ENCODE data around the gene GNG12.

GNG12 gene

GRCh38 chr1:67831850-67832513 lies 1.3 kb downstream of the GNG12 start:
- 0 out of 2 replicates have a peak, but pooled peaks cover 11% of the 10 kb centered on the region for H4K20me1 ChIP-seq
- peaks cover 40% of the 10 kb centered on the region for H3K4me1 ChIP-seq
- H3K36me3 ChIP-seq: no peaks in the 10 kb centered on the region
- peak overlapping the region; percentile 79 for H3K4me3 ChIP-seq
- H3K27ac ChIP-seq: 0 out of 2 replicates have a peak overlapping the region, but pooled peaks have one; percentile 15
- H3K9ac ChIP-seq: peak overlapping the region; percentile 66
- peak overlapping the region; percentile 98 for H3K4me2 ChIP-seq
- H3K27me3 ChIP-seq: peaks cover 42% of the 10 kb centered on the region
- TF ChIP-seq Cebpa-rat (IDR thresholded peaks at IDR 0.05): no peak
- no peaks in the 10 kb centered on the region for H3K9me3 ChIP-seq

DNA sequence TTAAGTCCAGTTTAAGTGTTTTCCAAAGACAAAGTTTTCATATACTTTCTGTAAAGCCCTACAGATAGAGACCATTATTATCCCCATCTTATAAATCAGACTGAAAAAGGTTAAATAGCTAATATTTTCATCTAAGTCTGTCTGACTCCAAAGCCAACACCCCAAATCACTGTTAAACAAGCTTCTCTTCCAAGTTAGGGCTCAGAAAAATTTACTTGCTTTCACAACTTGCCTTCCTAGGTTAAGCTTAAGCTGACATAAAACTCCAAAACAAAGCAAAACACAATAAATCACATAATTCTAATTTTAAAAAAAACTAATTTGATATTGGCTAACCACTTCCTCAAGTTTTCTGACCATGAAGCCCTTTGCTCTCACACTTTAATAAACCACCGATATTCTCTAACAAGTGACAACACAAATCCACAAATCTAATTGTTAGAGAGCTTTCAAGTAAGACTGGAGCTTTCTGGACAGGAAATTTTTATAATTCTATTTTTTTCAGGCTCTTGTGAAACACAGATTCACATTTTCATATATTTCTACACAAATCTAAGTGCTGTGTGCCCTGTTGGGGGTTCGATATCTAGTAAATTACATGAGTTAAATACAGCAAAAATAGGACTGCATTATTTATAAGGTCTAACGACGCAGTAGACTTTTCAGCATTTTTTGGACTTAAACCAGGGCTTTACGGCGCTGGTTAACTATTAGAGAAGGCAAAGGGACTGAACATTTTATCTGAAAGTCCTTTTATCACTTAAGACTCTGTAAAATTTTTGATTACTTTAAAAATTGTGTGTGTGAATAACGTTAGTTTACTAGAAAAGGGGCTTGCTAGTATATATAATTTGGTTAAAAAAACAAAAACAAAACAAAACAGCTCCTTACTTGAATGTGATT lies 2.1 kb downstream of the GNG12 start:
- Histone ChIP-seq H3K4me3 (peak overlapping the region; percentile 79), H3K27ac (no peak overlapping the region), H3K4me2 (peak overlapping the region; percentile 98), H3K36me3 (no peaks in the 10 kb centered on the region), H3K9me3 (no peaks in the 10 kb centered on the region), H3K27me3 (peaks cover 42% of the 10 kb centered on the region), H3K9ac (peak overlapping the region; percentile 66), H3K4me1 (peaks cover 40% of the 10 kb centered on the region), H4K20me1 (0 out of 2 replicates have a peak, but pooled peaks cover 11% of the 10 kb centered on the region)
- TF ChIP-seq Cebpa-rat (IDR thresholded peaks at IDR 0.05): no peak

DNA sequence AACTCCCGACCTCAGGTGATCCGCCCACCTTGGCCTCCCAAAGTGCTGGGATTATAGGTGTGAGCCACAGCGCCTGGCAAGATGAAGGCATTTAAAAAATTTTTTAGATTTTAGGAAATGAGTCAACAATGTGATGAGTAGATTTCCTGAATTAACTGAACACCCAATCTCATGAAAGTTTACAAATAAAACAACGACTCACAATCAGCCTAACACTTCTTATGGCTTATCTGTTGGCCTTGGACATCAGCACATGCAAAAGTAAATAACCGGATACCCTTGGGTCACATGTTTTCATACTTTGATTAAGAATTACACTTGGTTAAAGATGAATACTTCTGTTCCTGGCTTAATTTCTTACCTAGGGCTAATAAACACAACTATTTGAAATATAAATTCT lies 3.0 kb downstream of the GNG12 start:
- Histone ChIP-seq H3K36me3 (no peaks in the 10 kb centered on the region), H3K27ac (no peak overlapping the region), H3K4me3 (no peak overlapping the region), H3K9ac (no peak overlapping the region), H3K4me1 (peaks cover 40% of the 10 kb centered on the region), H3K4me2 (no peak overlapping the region), H3K9me3 (no peaks in the 10 kb centered on the region), H3K27me3 (peaks cover 42% of the 10 kb centered on the region), H4K20me1 (0 out of 2 replicates have a peak, but pooled peaks cover 11% of the 10 kb centered on the region)
- no peak for TF ChIP-seq Cebpa-rat (IDR thresholded peaks at IDR 0.05)

DNA sequence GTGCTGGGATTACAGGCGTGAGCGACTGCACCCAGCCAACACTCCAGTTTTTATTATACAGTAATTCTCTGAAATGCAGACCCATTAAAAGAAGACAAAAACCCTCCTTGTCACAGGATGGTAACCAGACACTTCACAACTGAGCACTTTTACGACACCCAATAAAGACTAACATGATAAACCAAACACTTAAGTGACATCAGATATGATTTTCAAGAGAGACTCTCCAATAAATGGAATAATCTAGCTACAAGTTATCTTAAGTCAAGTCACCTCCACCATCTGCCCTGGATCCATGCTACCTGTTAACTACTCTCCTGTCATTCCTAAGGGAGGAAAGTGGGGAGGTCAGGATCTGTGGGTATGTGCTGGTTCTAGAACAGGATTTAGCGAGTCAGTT lies 5.6 kb downstream of the GNG12 start:
- no peak overlapping the region for H3K27ac ChIP-seq
- peaks cover 21% of the 10 kb centered on the region for H3K4me1 ChIP-seq
- peaks cover 22% of the 10 kb centered on the region for H3K27me3 ChIP-seq
- no peak overlapping the region for H3K4me3 ChIP-seq
- no peak overlapping the region for H3K4me2 ChIP-seq
- H3K36me3 ChIP-seq: no peaks in the 10 kb centered on the region
- TF ChIP-seq Cebpa-rat (IDR thresholded peaks at IDR 0.05): no peak
- H4K20me1 ChIP-seq: no peaks in the 10 kb centered on the region
- H3K9ac ChIP-seq: no peak overlapping the region
- H3K9me3 ChIP-seq: no peaks in the 10 kb centered on the region

- Histone ChIP-seq H3K4me3 (no peak overlapping the region), H4K20me1 (no peaks in the 10 kb centered on the region), H3K4me2 (no peak overlapping the region), H3K4me1 (peaks cover under 1% of the 10 kb centered on the region; the same call in 1 of the 2 replicates), H3K27me3 (peaks cover 1% of the 10 kb centered on the region; the same call in 1 of the 2 replicates), H3K27ac (no peak overlapping the region), H3K36me3 (no peaks in the 10 kb centered on the region), H3K9me3 (no peaks in the 10 kb centered on the region), H3K9ac (no peak overlapping the region)
- no peak for TF ChIP-seq Cebpa-rat (IDR thresholded peaks at IDR 0.05)
Observed at GRCh38 chr1:67825591-67825990, 7.7 kb downstream of the GNG12 start.

DNA sequence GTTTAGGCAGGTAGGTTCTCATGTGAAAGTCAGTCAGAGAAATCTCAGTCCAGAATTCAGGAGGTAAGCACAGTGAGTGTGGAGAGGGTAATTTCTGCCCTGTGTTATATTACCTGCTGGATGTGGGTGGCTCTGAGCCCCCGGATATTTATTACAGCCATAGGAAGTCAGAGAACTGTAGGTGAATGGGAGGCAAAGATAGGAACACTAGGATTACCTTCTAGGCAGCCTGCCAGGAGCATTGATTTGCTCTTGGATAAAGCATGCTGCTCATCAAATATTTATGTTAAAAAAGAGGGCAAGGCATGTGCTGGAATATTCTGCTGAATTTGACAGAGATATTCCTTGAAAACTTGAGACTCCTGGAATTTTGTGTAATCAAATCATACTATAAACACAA lies 8.5 kb downstream of the GNG12 start:
- no peak overlapping the region for H3K4me3 ChIP-seq
- no peak overlapping the region for H3K4me2 ChIP-seq
- peaks cover under 1% of the 10 kb centered on the region; the same call in 1 of the 2 replicates for H3K4me1 ChIP-seq
- H3K27ac ChIP-seq: no peak overlapping the region
- no peak overlapping the region for H3K9ac ChIP-seq
- H3K9me3 ChIP-seq: no peaks in the 10 kb centered on the region
- no peaks in the 10 kb centered on the region for H4K20me1 ChIP-seq
- no peaks in the 10 kb centered on the region for H3K27me3 ChIP-seq
- no peaks in the 10 kb centered on the region for H3K36me3 ChIP-seq
- no peak for TF ChIP-seq Cebpa-rat (IDR thresholded peaks at IDR 0.05)

GRCh38 chr1:67823615-67824014 lies 9.7 kb downstream of the GNG12 start:
- H4K20me1 ChIP-seq: no peaks in the 10 kb centered on the region
- H3K27me3 ChIP-seq: no peaks in the 10 kb centered on the region
- no peak overlapping the region for H3K4me3 ChIP-seq
- no peak overlapping the region for H3K9ac ChIP-seq
- H3K27ac ChIP-seq: no peak overlapping the region
- H3K9me3 ChIP-seq: no peaks in the 10 kb centered on the region
- peaks cover 9% of the 10 kb centered on the region; the same call in 1 of the 2 replicates for H3K4me1 ChIP-seq
- no peaks in the 10 kb centered on the region for H3K36me3 ChIP-seq
- TF ChIP-seq Cebpa-rat (IDR thresholded peaks at IDR 0.05): no peak
- H3K4me2 ChIP-seq: no peak overlapping the region

- Histone ChIP-seq H3K27ac (no peak overlapping the region), H3K4me1 (peaks cover 9% of the 10 kb centered on the region; the same call in 1 of the 2 replicates), H3K27me3 (no peaks in the 10 kb centered on the region), H3K36me3 (peaks cover 5% of the 10 kb centered on the region), H3K9ac (no peak overlapping the region), H3K9me3 (peaks cover 15% of the 10 kb centered on the region), H3K4me3 (no peak overlapping the region), H3K4me2 (no peak overlapping the region), H4K20me1 (no peaks in the 10 kb centered on the region)
- no peak for TF ChIP-seq Cebpa-rat (IDR thresholded peaks at IDR 0.05)
Observed at GRCh38 chr1:67821263-67821662, 12.0 kb downstream of the GNG12 start.

DNA sequence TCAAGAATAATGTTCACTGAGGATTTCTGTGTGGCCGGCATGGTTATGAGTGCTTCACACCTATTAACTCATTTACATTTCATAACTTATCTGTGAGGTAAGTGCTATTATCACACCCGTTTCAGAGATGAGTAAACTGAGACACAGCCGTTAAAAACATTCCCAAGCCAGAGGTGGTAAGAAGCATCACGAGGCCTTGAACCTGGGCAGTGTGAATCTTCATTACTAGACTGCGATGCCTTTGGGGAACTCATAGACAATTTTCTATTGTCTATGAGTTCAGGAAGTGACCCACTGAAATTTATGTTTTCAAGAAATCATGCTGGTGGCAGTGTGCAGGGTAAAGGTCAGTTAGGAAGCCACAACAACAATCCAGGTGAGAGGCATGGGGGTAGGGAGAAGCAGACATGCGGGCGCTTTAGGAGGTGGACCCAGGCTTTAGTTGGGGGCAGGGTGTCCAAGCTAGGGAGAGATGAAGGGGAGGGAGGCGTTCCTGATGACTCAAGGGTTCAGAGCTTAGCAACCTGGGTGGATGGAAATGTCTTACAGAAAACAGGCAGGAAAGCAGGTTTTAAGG lies 14.5 kb downstream of the GNG12 start:
- H3K27me3 ChIP-seq: no peaks in the 10 kb centered on the region
- H3K36me3 ChIP-seq: peaks cover 5% of the 10 kb centered on the region
- peaks cover 18% of the 10 kb centered on the region for H3K9me3 ChIP-seq
- no peak overlapping the region for H3K27ac ChIP-seq
- H4K20me1 ChIP-seq: no peaks in the 10 kb centered on the region
- peaks cover 9% of the 10 kb centered on the region; the same call in 1 of the 2 replicates for H3K4me1 ChIP-seq
- no peak overlapping the region for H3K9ac ChIP-seq
- TF ChIP-seq Cebpa-rat (IDR thresholded peaks at IDR 0.05): no peak
- H3K4me3 ChIP-seq: no peak overlapping the region
- peak overlapping the region; percentile 9; the same call in 1 of the 2 replicates for H3K4me2 ChIP-seq

Data from BLaER1 (cell line).